Right lobe of liver (tissue), 4 donors: ENCODE measurements around the gene TRAPPC2L.

Experiments used
- POLR2A ChIP-seq: fragments of 450-650 bp; IDR thresholded peaks from one replicate; pipeline ENCODE4 v1.6.1; 2017; ENCODE audit warnings: antibody characterized with exemption, mild to moderate bottlenecking
- TF ChIP-seq, protein P1 (sequence below), 4 donors: fragments of 200-600 bp in 3 of 4; fragments of 450-650 bp in 1 of 4; IDR thresholded peaks; one replicate each; pipeline versions ENCODE4 v1.5.1 to v1.8.0; 2016 to 2022; ENCODE audit warnings: antibody characterized with exemption in 4 of 4, mild to moderate bottlenecking in 2 of 4
- donor health status: DM: no; HTN: no; CAD: no.
- donor health status: DM: no; HTN: no; CAD: no.
- donor health status: DM: no; HTN: yes; CAD: no.

- TF ChIP-seq, protein P1, sequence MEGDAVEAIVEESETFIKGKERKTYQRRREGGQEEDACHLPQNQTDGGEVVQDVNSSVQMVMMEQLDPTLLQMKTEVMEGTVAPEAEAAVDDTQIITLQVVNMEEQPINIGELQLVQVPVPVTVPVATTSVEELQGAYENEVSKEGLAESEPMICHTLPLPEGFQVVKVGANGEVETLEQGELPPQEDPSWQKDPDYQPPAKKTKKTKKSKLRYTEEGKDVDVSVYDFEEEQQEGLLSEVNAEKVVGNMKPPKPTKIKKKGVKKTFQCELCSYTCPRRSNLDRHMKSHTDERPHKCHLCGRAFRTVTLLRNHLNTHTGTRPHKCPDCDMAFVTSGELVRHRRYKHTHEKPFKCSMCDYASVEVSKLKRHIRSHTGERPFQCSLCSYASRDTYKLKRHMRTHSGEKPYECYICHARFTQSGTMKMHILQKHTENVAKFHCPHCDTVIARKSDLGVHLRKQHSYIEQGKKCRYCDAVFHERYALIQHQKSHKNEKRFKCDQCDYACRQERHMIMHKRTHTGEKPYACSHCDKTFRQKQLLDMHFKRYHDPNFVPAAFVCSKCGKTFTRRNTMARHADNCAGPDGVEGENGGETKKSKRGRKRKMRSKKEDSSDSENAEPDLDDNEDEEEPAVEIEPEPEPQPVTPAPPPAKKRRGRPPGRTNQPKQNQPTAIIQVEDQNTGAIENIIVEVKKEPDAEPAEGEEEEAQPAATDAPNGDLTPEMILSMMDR (IDR thresholded peaks at IDR 0.05) = no peak
- TF ChIP-seq POLR2A = no peak
Observed at GRCh38 chr16:88843256-88843655, 13.7 kb upstream of the TRAPPC2L start.
